OCI-LY1 (cell line): Measurements from ENCODE around the gene RCN2.

ENCODE experiments used
- H2AFZ ChIP-seq: fragments of 200-600 bp; sonication (generic), shearing (Covaris generic); 2 replicates; pipeline ENCODE4 v1.6.0; 2014; ENCODE audit warnings: antibody characterized with exemption, mild to moderate bottlenecking, low read length
- H3F3A ChIP-seq: fragments of 200-600 bp; sonication (generic), shearing (Covaris generic); 2 replicates; pipeline ENCODE4 v1.6.0; 2014; ENCODE audit warnings: mild to moderate bottlenecking, antibody characterized with exemption, low read length, moderate library complexity; ENCODE audit not compliant: insufficient read depth
- H3K27ac ChIP-seq: fragments of 200-600 bp; sonication (generic); 2 replicates; pipeline ENCODE4 v1.5.1; 2014; ENCODE audit warnings: low read length, mixed run types, mild to moderate bottlenecking, low read depth; ENCODE audit not compliant: poor library complexity, severe bottlenecking
- H3K27me3 ChIP-seq: fragments of 200-600 bp; sonication (generic); 2 replicates; pipeline ENCODE4 v1.6.0; 2014; ENCODE audit warnings: antibody characterized with exemption, mild to moderate bottlenecking, low read length, moderate library complexity; ENCODE audit not compliant: insufficient read depth
- H3K36me3 ChIP-seq: fragments of 200-600 bp; sonication (generic); 2 replicates; pipeline ENCODE4 v1.6.1; 2014; ENCODE audit warnings: mild to moderate bottlenecking, antibody characterized with exemption, low read length, moderate library complexity, mixed read lengths; ENCODE audit not compliant: insufficient read depth
- H3K4me1 ChIP-seq: fragments of 200-600 bp; sonication (generic); 2 replicates; pipeline ENCODE4 v1.5.1; 2014; ENCODE audit warnings: mild to moderate bottlenecking, low read length, moderate library complexity; ENCODE audit not compliant: insufficient read depth, severe bottlenecking
- H3K4me2 ChIP-seq: fragments of 200-600 bp; sonication (generic), shearing (Covaris generic); 2 replicates; pipeline ENCODE4 v1.6.1; 2014; ENCODE audit warnings: low read length
- H3K4me3 ChIP-seq: fragments of 200-600 bp; sonication (generic); 2 replicates; pipeline ENCODE4 v1.5.1; 2014; ENCODE audit warnings: low read length, low read depth, mild to moderate bottlenecking, mixed read lengths; ENCODE audit not compliant: poor library complexity, severe bottlenecking
- H3K79me2 ChIP-seq: fragments of 200-600 bp; shearing (Covaris generic); 2 replicates; pipeline ENCODE4 v1.6.1; 2016; ENCODE audit warnings: mixed run types, low read length, mixed read lengths; ENCODE audit not compliant: insufficient read depth
- H3K9ac ChIP-seq: fragments of 200-600 bp; sonication (generic), shearing (Covaris generic); 2 replicates; pipeline ENCODE4 v1.6.1; 2014; ENCODE audit warnings: mild to moderate bottlenecking, low read length, mixed read lengths
- H3K9me2 ChIP-seq: fragments of 200-600 bp; sonication (generic), shearing (Covaris generic); 2 replicates; pipeline ENCODE4 v1.6.1; 2014; ENCODE audit warnings: low read depth, mild to moderate bottlenecking, low read length, mixed read lengths
- H3K9me3 ChIP-seq: fragments of 200-600 bp; shearing (Covaris generic); 2 replicates; pipeline ENCODE4 v1.6.1; 2014; ENCODE audit warnings: low read length, mixed read lengths
- H4K20me1 ChIP-seq: fragments of 200-600 bp; sonication (generic), shearing (Covaris generic); 2 replicates; pipeline ENCODE4 v1.6.0; 2016; ENCODE audit warnings: mild to moderate bottlenecking, low read length; ENCODE audit not compliant: insufficient read depth
- CTCF ChIP-seq: fragments of 200-600 bp; sonication (generic), shearing (Covaris generic); IDR thresholded peaks from 2 replicates; pipeline ENCODE4 v1.5.1; 2017; ENCODE audit warnings: mild to moderate bottlenecking, antibody characterized with exemption, low read length, moderate library complexity, mixed read lengths
- EZH2 ChIP-seq: fragments of 200-600 bp; sonication (generic), shearing (Covaris generic); IDR thresholded peaks from 2 replicates; pipeline ENCODE4 v1.8.0; 2017; ENCODE audit warnings: borderline replicate concordance, mixed run types, mild to moderate bottlenecking, antibody characterized with exemption, low read length, moderate library complexity, mixed read lengths

Gene RCN2

GRCh38 chr15:76973362-76973743 lies 41.8 kb downstream of the RCN2 start:
- no peaks in the 10 kb centered on the region for H3K9me3 ChIP-seq
- H3F3A ChIP-seq = no peaks in the 10 kb centered on the region
- no peaks in the 10 kb centered on the region for H4K20me1 ChIP-seq
- H3K27ac ChIP-seq = no peak overlapping the region
- H3K9ac ChIP-seq = no peak overlapping the region
- H2AFZ ChIP-seq = no peak overlapping the region
- H3K4me1 ChIP-seq = no peaks in the 10 kb centered on the region
- no peaks in the 10 kb centered on the region; the same call in 1 of the 2 replicates for H3K27me3 ChIP-seq
- H3K4me2 ChIP-seq = no peak overlapping the region
- no peaks in the 10 kb centered on the region for H3K9me2 ChIP-seq
- no peaks in the 10 kb centered on the region for H3K79me2 ChIP-seq
- TF ChIP-seq CTCF (peak; percentile 78), EZH2 (no peak)
- no peak overlapping the region for H3K4me3 ChIP-seq
- no peaks in the 10 kb centered on the region for H3K36me3 ChIP-seq

GRCh38 chr15:76973906-76974305 lies 42.4 kb downstream of the RCN2 start:
- no peak overlapping the region for H3K4me2 ChIP-seq
- H3K27me3 ChIP-seq = no peaks in the 10 kb centered on the region; the same call in none of the 2 replicates
- no peak overlapping the region for H2AFZ ChIP-seq
- no peak overlapping the region for H3K9ac ChIP-seq
- H3K4me1 ChIP-seq = no peaks in the 10 kb centered on the region
- no peak overlapping the region for H3K4me3 ChIP-seq
- no peak overlapping the region for H3K27ac ChIP-seq
- H3K9me3 ChIP-seq = no peaks in the 10 kb centered on the region
- H3K9me2 ChIP-seq = no peaks in the 10 kb centered on the region
- no peaks in the 10 kb centered on the region for H3K79me2 ChIP-seq
- H3F3A ChIP-seq = no peaks in the 10 kb centered on the region
- TF ChIP-seq EZH2 (no peak), CTCF (no peak)
- H3K36me3 ChIP-seq = no peaks in the 10 kb centered on the region
- H4K20me1 ChIP-seq = no peaks in the 10 kb centered on the region

- Histone ChIP-seq H3K9me2 (no peaks in the 10 kb centered on the region), H3K4me3 (no peak overlapping the region), H3K27me3 (no peaks in the 10 kb centered on the region; the same call in none of the 2 replicates), H3K79me2 (no peaks in the 10 kb centered on the region), H3K4me1 (no peaks in the 10 kb centered on the region), H3K9me3 (no peaks in the 10 kb centered on the region), H3K27ac (no peak overlapping the region), H2AFZ (no peak overlapping the region), H3K36me3 (no peaks in the 10 kb centered on the region), H3K4me2 (no peak overlapping the region), H3F3A (no peaks in the 10 kb centered on the region), H4K20me1 (no peaks in the 10 kb centered on the region), H3K9ac (no peak overlapping the region)
- TF ChIP-seq CTCF (no peak), EZH2 (no peak)
Observed at GRCh38 chr15:76974456-76975036, 43.0 kb downstream of the RCN2 start.
